ENCODE data around the gene RSF1. TPM values are rescaled to one million over a fixed set of nuclear protein-coding genes. Genes with fewer than 3 reads are reported as not detected.
A peak's percentile ranks its signal among the peaks of the same experiment; 100 is the strongest.

Gene RSF1
- total and polyA plus RNA-seq, 5 experiments from 2014 or later, result 30.6 to 112 (median 33.0) TPM

- POLR2A ChIA-PET, result no interaction called here
- Mint-ChIP-seq H3K4me3 (no peak overlapping the region), H3K9me3 (peaks cover 0 to 26% (median 11%) of the 10 kb centered on the region in 9 donors), H3K27ac (no peak overlapping the region), H3K4me1 (peaks cover 0 to 7% (median 2%) of the 10 kb centered on the region in 4 donors), H3K27me3 (no peaks in the 10 kb centered on the region), H3K36me3 (peaks cover 23 to 65% (median 57%) of the 10 kb centered on the region in 3 donors)
- ATAC-seq, result no peak
- no peak for DNase-seq
Measured at GRCh38 chr11:77732143-77732542, 88.4 kb downstream of the RSF1 start.

- peaks cover 0 to 7% (median 3%) of the 10 kb centered on the region in 4 donors for H3K4me1 Mint-ChIP-seq
- H3K4me3 Mint-ChIP-seq, result peak overlapping the region in 1 of 10 donors; percentile 15
- POLR2A ChIA-PET, result no interaction called here
- ATAC-seq (no peak), DNase-seq (no peak)
- H3K27me3 Mint-ChIP-seq, result no peaks in the 10 kb centered on the region
- no peak overlapping the region for H3K27ac Mint-ChIP-seq
- peaks cover 0 to 26% (median 11%) of the 10 kb centered on the region in 9 donors for H3K9me3 Mint-ChIP-seq
- H3K36me3 Mint-ChIP-seq, result peaks cover 16 to 60% (median 47%) of the 10 kb centered on the region in 3 donors
Measured at GRCh38 chr11:77730789-77731188, 89.7 kb downstream of the RSF1 start.

GRCh38 chr11:77729063-77729462, 91.5 kb downstream of the RSF1 start:
- no peak overlapping the region for H3K27ac Mint-ChIP-seq
- H3K27me3 Mint-ChIP-seq, result no peaks in the 10 kb centered on the region
- peaks cover 0 to 7% (median 4%) of the 10 kb centered on the region in 4 donors for H3K4me1 Mint-ChIP-seq
- POLR2A ChIA-PET, result no interaction called here
- peaks cover 0 to 26% (median 11%) of the 10 kb centered on the region in 9 donors for H3K9me3 Mint-ChIP-seq
- ATAC-seq, result no peak
- DNase-seq, result no peak
- no peak overlapping the region for H3K4me3 Mint-ChIP-seq
- peaks cover 15 to 65% (median 35%) of the 10 kb centered on the region in 3 donors for H3K36me3 Mint-ChIP-seq

GRCh38 chr11:77728203-77728786, 92.2 kb downstream of the RSF1 start:
- DNase-seq (no peak), ATAC-seq (no peak)
- H3K27me3 Mint-ChIP-seq, result no peaks in the 10 kb centered on the region
- H3K4me1 Mint-ChIP-seq, result peaks cover 0 to 8% (median 4%) of the 10 kb centered on the region in 4 donors
- H3K4me3 Mint-ChIP-seq, result no peak overlapping the region
- POLR2A ChIA-PET, result no interaction called here
- H3K9me3 Mint-ChIP-seq, result peaks cover 0 to 26% (median 11%) of the 10 kb centered on the region in 9 donors
- peak overlapping the region in 3 of 10 donors; percentile 31 to 67 (median 58) for H3K27ac Mint-ChIP-seq
- peaks cover 15 to 65% (median 31%) of the 10 kb centered on the region in 3 donors for H3K36me3 Mint-ChIP-seq

- peaks cover 15 to 70% (median 23%) of the 10 kb centered on the region in 3 donors for H3K36me3 Mint-ChIP-seq
- ATAC-seq (no peak), DNase-seq (no peak)
- H3K27ac Mint-ChIP-seq, result peak overlapping the region in 1 of 10 donors; percentile 41
- H3K4me3 Mint-ChIP-seq, result no peak overlapping the region
- peaks cover 0 to 8% (median 4%) of the 10 kb centered on the region in 4 donors for H3K4me1 Mint-ChIP-seq
- peaks cover 0 to 14% (median 10%) of the 10 kb centered on the region in 9 donors for H3K9me3 Mint-ChIP-seq
- no peaks in the 10 kb centered on the region for H3K27me3 Mint-ChIP-seq
- POLR2A ChIA-PET, result no interaction called here
Measured at GRCh38 chr11:77726524-77726923, 94.0 kb downstream of the RSF1 start.

GRCh38 chr11:77725433-77725832, 95.1 kb downstream of the RSF1 start:
- no peak for DNase-seq
- no peak for ATAC-seq
- H3K27me3 Mint-ChIP-seq, result no peaks in the 10 kb centered on the region
- no peak overlapping the region for H3K4me3 Mint-ChIP-seq
- peaks cover 0 to 4% (median 2%) of the 10 kb centered on the region in 9 donors for H3K9me3 Mint-ChIP-seq
- H3K27ac Mint-ChIP-seq, result no peak overlapping the region
- H3K4me1 Mint-ChIP-seq, result peaks cover 0 to 9% (median 4%) of the 10 kb centered on the region in 4 donors
- H3K36me3 Mint-ChIP-seq, result peaks cover 7 to 70% (median 14%) of the 10 kb centered on the region in 3 donors
- POLR2A ChIA-PET, result no interaction called here

GRCh38 chr11:77724636-77725035, 95.9 kb downstream of the RSF1 start:
- POLR2A ChIA-PET, result no interaction called here
- DNase-seq, result no peak
- Mint-ChIP-seq H3K27me3 (no peaks in the 10 kb centered on the region), H3K4me3 (no peak overlapping the region), H3K27ac (peak overlapping the region in 3 of 10 donors; percentile 9 to 21 (median 17)), H3K4me1 (peaks cover 0 to 9% (median 5%) of the 10 kb centered on the region in 4 donors), H3K36me3 (peaks cover 4 to 73% (median 14%) of the 10 kb centered on the region in 3 donors), H3K9me3 (peaks cover 0 to 2% (median 0%) of the 10 kb centered on the region in 9 donors)
- no peak for ATAC-seq

- Mint-ChIP-seq H3K9me3 (no peaks in the 10 kb centered on the region), H3K36me3 (peaks cover 9 to 82% (median 29%) of the 10 kb centered on the region in 3 donors), H3K27ac (no peak overlapping the region), H3K27me3 (no peaks in the 10 kb centered on the region), H3K4me1 (peaks cover 0 to 8% (median 3%) of the 10 kb centered on the region in 4 donors), H3K4me3 (no peak overlapping the region)
- no peak for ATAC-seq
- DNase-seq, result no peak
- POLR2A ChIA-PET, result no interaction called here
Measured at GRCh38 chr11:77723024-77723423, 97.5 kb downstream of the RSF1 start.

GRCh38 chr11:77710358-77710757, 110.2 kb downstream of the RSF1 start:
- no peak overlapping the region for H3K27ac Mint-ChIP-seq
- no peaks in the 10 kb centered on the region for H3K9me3 Mint-ChIP-seq
- DNase-seq (no peak), ATAC-seq (no peak)
- H3K27me3 Mint-ChIP-seq, result no peaks in the 10 kb centered on the region
- peaks cover 0 to 49% (median 15%) of the 10 kb centered on the region in 3 donors for H3K36me3 Mint-ChIP-seq
- no peak overlapping the region for H3K4me3 Mint-ChIP-seq
- peaks cover 21 to 46% (median 32%) of the 10 kb centered on the region in 4 donors for H3K4me1 Mint-ChIP-seq
- POLR2A ChIA-PET, result interaction anchor here (0.8 to 1.3 kb wide), 2 partner anchors 8 to 336 kb away, joined by 3 to 4 read pairs; no protein-coding TSS in a partner anchor

GRCh38 chr11:77705876-77706579, 114.5 kb downstream of the RSF1 start:
- H3K27ac Mint-ChIP-seq, result peak overlapping the region in 4 of 10 donors; percentile 9 to 70 (median 41)
- ATAC-seq (no peak), DNase-seq (no peak)
- no peak overlapping the region for H3K4me3 Mint-ChIP-seq
- peaks cover 9 to 27% (median 24%) of the 10 kb centered on the region in 4 donors for H3K4me1 Mint-ChIP-seq
- H3K27me3 Mint-ChIP-seq, result no peaks in the 10 kb centered on the region
- H3K9me3 Mint-ChIP-seq, result no peaks in the 10 kb centered on the region
- POLR2A ChIA-PET, result interaction anchor here (0.5 kb wide), 1 partner anchor 50 kb away, joined by 3 read pairs; no protein-coding TSS in a partner anchor
- peaks cover 11 to 49% (median 20%) of the 10 kb centered on the region in 3 donors for H3K36me3 Mint-ChIP-seq

GRCh38 chr11:77705195-77705875, 115.2 kb downstream of the RSF1 start:
- H3K4me1 Mint-ChIP-seq, result peaks cover 8 to 25% (median 23%) of the 10 kb centered on the region in 4 donors
- peak overlapping the region in 5 of 10 donors; percentile 37 to 65 (median 58) for H3K27ac Mint-ChIP-seq
- DNase-seq, result no peak
- H3K9me3 Mint-ChIP-seq, result no peaks in the 10 kb centered on the region
- POLR2A ChIA-PET, result no interaction called here
- H3K36me3 Mint-ChIP-seq, result peaks cover 15 to 54% (median 20%) of the 10 kb centered on the region in 3 donors
- no peak for ATAC-seq
- no peak overlapping the region for H3K4me3 Mint-ChIP-seq
- no peaks in the 10 kb centered on the region for H3K27me3 Mint-ChIP-seq

GRCh38 chr11:77704029-77704428, 116.5 kb downstream of the RSF1 start:
- H3K27ac Mint-ChIP-seq, result no peak overlapping the region
- peaks cover 7 to 22% (median 22%) of the 10 kb centered on the region in 4 donors for H3K4me1 Mint-ChIP-seq
- H3K36me3 Mint-ChIP-seq, result peaks cover 15 to 60% (median 20%) of the 10 kb centered on the region in 3 donors
- DNase-seq (no peak), ATAC-seq (no peak)
- H3K4me3 Mint-ChIP-seq, result no peak overlapping the region
- POLR2A ChIA-PET, result no interaction called here
- no peaks in the 10 kb centered on the region for H3K9me3 Mint-ChIP-seq
- H3K27me3 Mint-ChIP-seq, result no peaks in the 10 kb centered on the region

Data from naive thymus-derived CD8-positive, alpha-beta T cell (primary cell).